ENCODE results near the gene SRCAP.
A peak's percentile ranks its signal among the peaks of the same experiment; 100 is the strongest.
"Not testable (repeated sequence)": the region's sequence is repeated elsewhere in the genome, so short reads cannot be mapped to it uniquely, and the experiment has no call there.

The SRCAP gene

GRCh38 chr16:30664616-30665109 lies 34.3 kb upstream of the SRCAP start:
- no peak for DNase-seq

GRCh38 chr16:30665155-30665829 lies 33.7 kb upstream of the SRCAP start:
- DNase-seq = no peak

- DNase-seq = no peak
Measured at GRCh38 chr16:30665830-30666190, 33.2 kb upstream of the SRCAP start.

DNA sequence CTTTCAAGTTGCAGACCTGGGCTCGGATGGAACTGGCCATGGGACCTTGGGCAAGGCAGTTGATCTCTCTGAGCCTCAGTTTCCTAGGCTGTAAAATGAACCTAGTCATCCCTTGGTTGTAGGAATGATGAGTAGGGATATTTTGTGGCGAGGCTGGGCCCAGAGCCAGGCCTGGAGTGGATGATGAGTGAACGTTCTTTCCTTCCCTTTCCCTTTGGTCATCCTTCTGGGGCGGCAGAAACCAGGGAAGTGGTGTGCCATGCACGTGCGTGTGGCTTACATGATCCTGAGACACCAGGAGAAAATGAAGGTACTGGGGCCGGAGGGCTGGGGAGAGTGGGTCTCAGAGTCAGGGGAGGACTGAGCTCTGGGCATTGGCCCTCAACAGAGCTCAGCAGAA lies 32.3 kb upstream of the SRCAP start:
- DNase-seq = no peak

GRCh38 chr16:30667361-30667905 lies 31.5 kb upstream of the SRCAP start:
- DNase-seq = no peak

GRCh38 chr16:30668393-30668792 lies 30.6 kb upstream of the SRCAP start:
- DNase-seq = no peak

DNA sequence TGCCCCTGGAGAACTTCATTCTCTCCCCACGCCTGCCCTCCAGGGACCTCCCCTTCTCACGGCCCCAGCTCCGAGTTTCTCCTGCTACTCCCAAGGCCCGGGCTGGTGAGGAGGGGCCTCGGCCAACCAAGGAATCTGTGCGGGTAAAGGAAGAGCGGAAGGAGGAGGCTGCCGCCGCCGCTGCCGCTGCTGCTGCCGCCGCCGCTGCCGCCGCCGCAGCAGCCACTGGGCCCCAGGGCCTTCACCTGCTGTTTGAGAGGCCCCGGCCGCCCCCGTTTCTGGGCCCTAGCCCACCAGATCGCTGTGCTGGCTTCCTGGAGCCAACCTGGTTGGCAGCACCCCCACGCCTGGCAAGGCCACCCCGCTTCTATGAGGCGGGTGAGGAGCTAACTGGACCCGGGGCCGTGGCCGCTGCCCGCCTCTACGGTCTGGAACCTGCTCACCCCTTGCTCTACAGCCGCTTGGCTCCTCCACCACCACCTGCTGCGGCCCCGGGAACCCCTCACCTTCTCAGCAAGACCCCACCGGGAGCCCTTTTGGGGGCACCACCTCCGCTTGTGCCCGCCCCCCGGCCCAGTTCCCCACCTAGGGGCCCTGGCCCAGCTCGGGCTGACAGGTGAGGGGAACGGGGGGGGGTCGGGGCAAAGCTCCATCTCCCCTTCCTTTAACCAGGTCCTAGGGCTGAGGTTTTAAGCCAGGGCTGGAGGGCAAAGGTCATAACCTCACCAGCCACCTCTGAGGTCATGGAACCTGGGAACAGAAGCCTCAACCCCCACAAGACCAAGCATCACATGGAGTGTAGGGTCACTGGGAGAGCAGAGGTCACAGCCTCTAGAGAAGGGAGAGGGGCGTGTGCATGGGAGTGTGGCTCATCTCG lies 29.7 kb upstream of the SRCAP start:
- no peak for DNase-seq

DNA sequence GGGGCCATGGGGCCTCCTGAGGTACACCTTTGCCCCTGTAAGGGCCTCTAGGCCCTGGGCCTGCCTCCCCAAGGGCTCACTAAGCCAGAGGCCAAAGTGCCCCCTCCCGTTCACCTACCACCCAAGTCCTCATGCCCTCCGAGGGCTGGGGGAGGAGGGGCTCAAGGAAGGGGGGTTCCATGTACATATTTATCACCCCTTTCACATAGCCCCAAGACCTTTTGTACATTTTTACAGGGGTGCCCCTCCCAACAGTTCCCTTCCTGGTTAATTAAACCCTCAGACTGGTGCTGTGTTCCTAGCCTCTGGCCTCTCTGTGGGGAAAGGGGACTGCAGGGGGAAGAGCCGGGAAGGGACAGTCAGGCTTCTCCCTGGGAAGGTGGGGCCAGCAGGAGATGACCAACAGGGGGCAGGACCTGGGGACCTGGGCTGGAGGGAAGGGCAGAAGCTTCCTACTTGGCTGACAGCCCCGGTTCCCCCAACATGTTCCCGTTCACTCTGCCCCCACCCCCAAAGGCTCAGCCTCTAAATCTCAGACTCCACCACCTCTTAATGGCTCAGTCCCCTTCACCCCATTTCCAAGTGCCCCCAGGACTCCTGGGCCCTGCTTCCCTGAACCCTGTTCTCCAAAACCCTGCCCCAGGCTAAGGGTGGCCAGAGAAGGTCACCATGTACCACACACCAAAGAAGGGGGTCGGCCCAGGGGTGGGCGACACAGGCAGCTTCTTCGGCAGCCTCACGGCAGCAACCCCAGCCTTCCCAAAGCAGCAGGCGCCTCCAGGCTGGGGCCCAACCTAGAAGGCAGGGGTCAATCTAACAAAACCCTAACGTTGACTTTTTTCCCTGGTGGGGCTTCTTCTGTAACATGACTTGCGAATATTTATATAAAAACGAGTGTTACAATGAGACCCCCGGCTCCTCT lies 28.8 kb upstream of the SRCAP start:
- DNase-seq = no peak

- DNase-seq = no peak
Measured at GRCh38 chr16:30675143-30675542, 23.8 kb upstream of the SRCAP start.

DNA sequence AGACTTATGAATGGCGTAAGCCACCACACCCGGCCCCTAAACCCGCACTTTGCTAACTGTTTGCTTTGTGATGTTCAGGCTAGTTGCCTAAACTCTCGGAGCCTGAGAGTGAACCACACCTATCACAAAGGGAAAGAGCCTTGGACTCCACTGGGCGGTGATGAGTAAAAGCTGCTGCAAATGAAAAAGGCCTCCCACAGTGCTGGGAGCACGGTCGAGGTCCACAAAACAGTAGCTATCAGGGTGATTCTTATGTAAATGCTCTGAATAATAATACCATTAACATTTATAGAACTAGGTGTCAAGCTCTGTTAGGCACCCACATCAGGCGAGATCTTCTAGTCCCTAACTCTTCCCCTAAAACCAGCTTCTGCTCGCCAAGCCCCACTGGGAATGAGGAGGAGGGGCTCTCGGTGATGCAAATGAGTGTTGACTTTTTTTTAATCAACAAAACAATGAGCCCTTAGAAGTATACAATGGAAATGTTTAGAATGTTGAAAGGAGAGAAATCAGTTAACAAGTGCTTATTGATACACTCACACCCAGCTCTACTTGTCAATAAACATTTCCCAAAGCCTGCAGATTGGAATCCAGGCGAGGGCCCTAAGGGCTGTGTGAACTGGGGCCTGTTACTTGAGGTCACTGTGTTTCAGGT lies 20.9 kb upstream of the SRCAP start:
- DNase-seq = no peak

DNA sequence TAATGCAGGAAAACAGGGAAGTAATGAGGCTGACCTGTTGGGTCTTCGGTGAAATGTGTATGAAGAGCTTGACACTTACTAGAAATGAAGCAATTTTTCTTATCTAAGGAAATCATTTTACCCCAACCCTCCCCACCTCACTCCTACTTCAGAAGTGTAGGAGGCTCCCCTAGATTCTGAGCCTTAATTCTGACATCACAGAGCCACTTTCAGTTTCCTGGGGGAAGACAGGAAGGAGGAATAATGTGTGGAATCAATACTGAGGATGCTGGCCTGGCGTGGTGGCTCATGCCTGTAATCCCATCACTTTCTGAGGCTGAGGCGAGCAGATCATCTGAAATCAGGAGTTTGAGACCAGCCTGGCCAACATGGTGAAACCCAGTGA lies 20.4 kb upstream of the SRCAP start:
- DNase-seq = no peak

GRCh38 chr16:30680326-30680725 lies 18.6 kb upstream of the SRCAP start:
- no peak for DNase-seq

DNA sequence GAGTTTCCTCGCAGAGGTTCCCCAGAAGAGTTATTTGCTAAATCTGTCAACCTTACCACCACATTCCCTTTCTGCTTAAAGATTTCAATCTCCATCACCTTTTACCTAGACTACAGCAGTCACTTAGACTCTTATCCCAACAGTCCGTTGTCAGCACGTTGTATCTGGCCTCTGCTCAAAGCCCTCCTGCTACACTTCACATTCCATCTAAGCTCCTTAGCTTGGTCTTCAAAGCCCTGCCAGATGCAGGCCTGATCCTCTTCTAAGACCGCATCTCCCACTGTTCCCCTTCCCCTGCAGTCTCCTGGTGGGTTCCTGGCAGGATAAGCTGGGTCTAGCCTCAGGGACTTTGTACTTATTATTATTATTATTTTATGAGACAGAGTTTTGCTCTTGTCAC lies 10.3 kb upstream of the SRCAP start:
- DNase-seq = no peak

GRCh38 chr16:30691907-30692306 lies 7.1 kb upstream of the SRCAP start:
- DNase-seq = no peak

- no peak for DNase-seq
Measured at GRCh38 chr16:30692396-30693064, 6.4 kb upstream of the SRCAP start.

DNA sequence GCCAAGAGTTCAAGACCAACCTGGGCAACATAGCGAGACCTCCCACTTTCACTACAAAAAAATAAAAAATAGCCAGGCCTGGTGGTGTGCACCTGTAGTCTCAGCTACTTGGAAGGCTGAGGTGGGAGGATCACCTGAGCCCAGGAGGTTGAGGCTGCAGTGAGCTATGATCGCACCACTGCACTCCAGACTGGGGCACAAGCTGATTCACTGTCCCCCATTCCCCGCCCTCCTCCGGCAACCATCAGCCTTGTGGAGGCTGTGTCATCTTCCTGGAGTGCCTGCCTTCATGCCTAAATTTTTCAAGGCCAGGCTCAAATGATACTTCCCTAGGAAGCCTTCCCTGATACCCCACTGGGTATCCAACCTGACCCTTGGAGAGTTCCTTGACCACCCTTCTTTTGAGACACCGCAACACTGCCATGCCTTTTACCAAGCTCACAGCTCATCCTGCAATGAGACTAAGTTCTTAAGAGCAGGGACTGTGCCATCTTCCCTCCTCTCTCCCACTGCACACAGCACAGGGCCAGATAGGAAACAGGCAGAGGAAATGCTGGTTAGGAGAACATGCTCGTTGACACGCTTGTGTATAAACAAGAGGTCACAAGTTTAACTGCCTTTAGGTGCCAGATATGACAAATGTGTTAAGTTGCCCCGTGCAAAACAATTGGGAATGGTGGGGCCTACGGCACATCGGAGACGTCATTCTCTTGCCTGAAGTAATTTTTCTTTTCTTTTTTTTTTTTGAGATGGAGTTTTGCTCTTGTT lies 3.9 kb upstream of the SRCAP start:
- DNase-seq = peak; percentile 20

DNA sequence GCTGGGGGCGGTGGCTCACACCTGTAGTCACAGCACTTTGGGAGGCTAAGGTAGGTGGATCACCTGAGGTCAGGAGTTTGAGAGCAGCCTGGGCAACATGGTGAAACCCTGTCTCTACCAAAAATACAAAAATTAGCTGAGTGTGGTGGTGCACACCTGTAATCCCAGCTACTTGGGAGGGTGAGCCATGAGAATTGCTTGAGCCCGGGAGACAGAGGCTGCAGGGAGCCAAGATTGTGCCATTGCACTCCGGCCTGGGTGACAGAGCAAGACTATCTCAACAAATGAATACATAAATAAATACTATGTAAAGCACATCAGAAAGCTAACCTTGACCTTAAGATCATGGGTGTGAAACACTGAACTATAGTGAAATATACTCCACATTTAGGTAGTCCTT lies 2.3 kb upstream of the SRCAP start:
- not testable (repeated sequence) for DNase-seq

DNA sequence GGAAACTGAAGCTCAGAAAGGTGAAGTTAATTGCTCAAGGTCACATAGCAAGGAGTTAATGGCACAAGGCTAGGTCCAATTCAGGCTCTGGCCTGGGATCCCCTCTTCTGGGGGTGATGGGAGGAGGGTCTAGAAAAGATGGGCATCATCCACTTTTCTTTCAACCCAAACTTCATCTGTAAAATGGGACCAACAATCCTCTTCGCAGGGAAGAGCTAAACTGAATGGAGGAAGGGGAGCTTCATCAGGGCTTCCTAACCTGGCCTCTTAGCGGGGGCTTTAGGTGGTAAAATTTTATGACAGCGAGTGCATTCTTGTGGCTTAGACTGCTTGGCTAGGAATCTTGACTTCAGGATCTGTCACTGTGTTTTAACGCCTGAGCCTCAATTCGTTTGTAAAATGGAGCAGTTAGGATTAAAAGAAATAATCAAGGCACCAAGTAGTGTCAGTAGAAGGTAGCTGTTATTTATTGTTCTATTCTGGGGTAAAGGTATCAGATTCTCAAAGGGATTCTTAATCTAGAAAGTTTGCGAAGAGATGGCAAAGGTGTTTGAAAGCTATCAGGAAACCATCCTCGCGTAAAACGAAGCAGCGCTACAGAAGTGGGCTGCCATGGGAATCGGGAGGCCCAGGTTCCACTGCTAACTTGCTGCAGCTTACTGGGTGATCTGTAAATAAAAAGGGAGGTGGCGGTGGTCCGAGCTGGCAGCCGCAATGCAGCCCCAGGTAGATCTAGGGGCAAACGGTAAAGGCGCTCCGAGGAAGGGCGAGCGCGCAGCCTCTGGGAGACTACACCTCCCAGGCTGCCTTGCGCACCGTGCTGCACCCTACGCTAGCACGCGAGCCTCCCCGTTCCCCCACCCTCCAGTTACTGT lies 1.5 kb upstream of the SRCAP start:
- DNase-seq = peak; percentile 96

- peak; percentile 86 for DNase-seq
Measured at GRCh38 chr16:30698139-30698815, 694 bp upstream of the SRCAP start.

Data from GDM1 (cell line).